Measurements from ENCODE around the gene SH3BGRL.
"Not testable (repeated sequence)": the region's sequence is repeated elsewhere in the genome, so short reads cannot be mapped to it uniquely, and the experiment has no call there.

The SH3BGRL gene

GRCh38 chrX:81259714-81260395 lies 58.0 kb downstream of the SH3BGRL start:
- no peak for DNase-seq

DNA sequence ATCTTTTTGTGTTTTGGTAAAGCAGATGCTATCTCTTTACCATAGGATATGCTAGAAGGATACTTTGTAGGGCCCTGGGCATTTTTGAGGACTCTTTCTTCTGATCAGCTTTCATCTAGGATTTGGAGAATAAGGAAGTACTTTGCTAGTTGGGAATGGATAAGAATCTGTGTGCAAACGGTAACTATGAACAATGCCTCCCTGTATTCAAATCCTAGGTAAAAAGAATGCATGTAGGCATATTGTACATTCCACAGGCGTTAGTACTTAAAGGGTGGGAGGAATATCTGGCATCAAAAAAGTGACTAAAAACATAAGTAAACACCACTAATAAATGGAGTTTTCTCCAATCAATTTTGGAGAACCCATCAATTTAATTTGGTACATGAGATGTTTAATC lies 59.7 kb downstream of the SH3BGRL start:
- DNase-seq = no peak

DNA sequence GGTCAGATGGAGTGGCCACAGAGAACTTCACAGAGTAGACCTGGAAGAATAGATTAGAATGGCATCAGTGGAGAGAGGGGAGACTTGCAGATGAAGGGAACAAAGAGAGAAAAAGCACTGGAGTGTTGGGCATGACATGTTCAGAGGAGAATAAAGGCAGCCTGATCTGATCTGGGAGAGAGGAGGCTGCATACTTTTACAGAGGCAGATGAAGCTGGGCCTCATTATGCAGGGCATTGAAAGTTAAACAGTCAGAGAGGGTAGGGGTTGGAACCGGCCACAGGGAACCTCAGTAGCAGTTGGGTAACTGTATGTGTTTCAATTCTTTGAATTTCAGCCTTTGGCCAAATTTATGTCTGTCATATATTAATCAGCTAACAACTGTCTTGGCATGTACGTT lies 61.2 kb downstream of the SH3BGRL start:
- DNase-seq = no peak

- no peak for DNase-seq
Measured at GRCh38 chrX:81278616-81279015, 76.7 kb downstream of the SH3BGRL start.

- DNase-seq = no peak
Measured at GRCh38 chrX:81280148-81280547, 78.2 kb downstream of the SH3BGRL start.

DNA sequence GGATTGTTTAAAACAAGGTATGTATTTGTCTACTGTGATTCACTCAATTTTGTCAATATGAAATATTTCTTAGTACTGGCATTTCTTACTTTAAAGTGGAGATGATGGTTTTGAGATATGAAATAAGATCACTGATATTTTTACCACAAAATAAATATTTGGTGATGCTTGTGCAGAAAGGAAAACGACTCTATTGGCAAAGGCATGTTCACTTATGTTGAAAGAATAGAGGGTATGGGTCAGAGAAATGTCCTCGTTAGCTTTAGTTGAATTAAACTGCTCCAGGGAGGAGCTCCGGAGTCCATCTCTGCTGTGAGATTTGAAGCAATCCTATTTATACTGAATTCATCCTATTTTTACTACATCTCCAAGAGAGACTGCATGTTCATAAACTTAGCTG lies 84.2 kb downstream of the SH3BGRL start:
- DNase-seq = no peak

DNA sequence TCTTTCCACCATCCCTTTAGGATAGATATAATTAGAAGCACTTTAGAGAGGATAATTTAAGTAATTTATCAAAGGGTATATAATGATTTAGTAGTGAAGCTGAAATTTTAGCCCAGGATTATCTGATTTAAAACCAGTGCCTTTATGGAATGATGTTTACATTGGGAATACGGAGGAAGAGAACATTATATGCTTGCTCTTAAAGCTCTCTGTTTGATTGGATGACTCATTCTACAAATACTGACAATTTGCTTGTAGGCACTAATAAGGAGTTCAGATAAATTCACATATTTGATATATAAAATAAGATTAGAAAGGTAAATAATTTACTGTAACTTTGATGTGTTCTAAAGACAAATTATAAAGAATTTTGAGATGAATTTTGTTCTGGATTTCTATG lies 84.7 kb downstream of the SH3BGRL start:
- no peak for DNase-seq

DNA sequence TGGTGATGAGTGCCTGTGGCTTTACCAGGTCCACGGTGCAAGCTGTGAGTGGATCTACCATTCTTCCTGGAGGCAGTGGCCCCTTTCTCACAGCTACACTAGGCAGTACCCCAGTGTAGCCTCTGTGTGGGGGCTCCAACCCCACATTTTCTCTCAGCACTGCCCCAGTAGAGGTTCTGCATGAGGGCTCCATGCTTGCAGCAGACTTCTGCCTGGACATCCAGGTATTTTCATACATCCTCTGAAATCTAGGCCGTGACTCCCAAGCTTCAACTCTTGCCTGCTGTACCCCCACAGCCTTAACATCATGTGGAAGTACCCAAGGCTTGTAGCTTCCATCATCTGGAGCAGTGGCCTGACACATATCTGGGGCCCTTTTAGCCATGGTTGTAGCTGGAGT lies 90.1 kb downstream of the SH3BGRL start:
- DNase-seq = no peak

- no peak for DNase-seq
Measured at GRCh38 chrX:81294101-81294500, 92.2 kb downstream of the SH3BGRL start.

- no peak for DNase-seq
Measured at GRCh38 chrX:81301877-81302276, 100.0 kb downstream of the SH3BGRL start.

DNA sequence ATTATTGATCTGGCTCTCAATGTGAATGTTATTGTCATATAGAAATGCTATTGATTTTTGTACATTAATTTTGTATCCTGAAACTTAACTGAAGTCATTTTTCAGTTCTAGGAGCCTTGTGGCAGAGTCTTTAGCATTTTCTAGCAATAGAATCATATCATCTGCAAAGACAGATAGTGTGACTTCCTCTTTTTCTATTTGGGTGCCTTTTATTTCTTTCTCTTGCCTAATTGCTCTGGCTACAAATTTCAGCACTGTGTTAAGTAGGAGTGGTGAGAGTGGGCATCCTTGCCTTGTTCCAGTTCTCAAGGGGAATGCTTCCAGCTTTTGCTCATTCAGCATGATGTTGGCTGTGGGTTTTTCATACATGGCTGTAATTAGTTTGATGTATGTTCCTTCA lies 102.7 kb downstream of the SH3BGRL start:
- DNase-seq = no peak

DNA sequence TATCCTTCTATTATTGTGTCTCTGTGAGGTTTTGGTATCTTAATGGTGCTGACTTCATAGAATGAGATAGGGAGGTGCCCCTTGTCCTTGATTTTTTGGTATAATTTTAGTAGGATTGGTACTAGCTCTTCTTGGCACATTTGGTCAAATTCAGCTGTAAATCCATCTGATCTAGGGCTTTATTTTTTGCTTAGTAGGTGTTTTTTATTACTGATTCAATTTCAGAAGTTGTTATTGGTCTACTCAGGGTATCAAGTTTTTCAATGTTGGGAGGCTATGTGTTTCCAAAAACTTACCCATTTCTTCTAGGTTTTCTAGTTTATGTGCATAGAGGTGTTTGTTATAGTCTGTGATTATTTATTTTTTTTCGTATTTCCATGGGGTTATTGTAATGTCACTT lies 103.3 kb downstream of the SH3BGRL start:
- DNase-seq = no peak

GRCh38 chrX:81308086-81308829 lies 106.4 kb downstream of the SH3BGRL start:
- DNase-seq = no peak

DNA sequence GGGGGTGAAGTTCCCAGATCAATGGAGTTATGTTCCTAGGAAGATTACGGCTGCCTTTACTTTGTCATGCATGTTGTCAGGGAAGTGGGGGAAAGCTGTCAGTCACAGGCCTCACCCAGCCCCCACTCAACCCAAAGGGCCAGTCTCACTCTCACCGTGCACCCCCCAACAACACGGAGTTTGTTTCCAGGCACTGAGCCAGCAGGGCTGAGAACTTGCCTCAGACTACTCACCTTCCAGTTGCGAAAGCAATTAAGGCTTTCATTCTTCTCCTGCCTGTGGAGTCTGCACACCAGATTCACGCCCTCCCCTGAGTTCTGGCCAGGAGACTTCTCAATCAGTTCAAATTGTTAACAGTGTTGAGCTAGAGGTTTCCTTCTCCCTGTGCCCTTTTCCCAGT lies 114.3 kb downstream of the SH3BGRL start:
- no peak for DNase-seq

DNA sequence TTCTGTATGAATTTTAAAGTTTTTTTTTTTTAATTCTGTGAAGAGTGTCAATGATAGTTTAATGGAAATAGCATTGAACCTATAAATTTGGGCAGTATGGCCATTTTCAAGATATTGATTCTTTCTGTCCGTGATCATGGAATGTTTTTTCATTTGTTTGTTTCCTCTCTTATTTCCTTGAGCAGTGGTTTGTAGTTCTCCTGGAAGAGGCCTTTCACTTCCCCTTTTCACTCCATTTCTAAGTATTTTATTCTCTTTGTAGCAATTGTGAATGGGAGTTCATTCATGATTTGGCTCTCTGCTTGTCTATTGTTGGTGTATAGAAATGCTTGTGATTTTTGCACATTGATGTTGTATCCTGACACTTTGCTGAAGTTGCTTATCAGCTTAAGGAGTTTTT lies 129.8 kb downstream of the SH3BGRL start:
- DNase-seq = not testable (repeated sequence)

DNA sequence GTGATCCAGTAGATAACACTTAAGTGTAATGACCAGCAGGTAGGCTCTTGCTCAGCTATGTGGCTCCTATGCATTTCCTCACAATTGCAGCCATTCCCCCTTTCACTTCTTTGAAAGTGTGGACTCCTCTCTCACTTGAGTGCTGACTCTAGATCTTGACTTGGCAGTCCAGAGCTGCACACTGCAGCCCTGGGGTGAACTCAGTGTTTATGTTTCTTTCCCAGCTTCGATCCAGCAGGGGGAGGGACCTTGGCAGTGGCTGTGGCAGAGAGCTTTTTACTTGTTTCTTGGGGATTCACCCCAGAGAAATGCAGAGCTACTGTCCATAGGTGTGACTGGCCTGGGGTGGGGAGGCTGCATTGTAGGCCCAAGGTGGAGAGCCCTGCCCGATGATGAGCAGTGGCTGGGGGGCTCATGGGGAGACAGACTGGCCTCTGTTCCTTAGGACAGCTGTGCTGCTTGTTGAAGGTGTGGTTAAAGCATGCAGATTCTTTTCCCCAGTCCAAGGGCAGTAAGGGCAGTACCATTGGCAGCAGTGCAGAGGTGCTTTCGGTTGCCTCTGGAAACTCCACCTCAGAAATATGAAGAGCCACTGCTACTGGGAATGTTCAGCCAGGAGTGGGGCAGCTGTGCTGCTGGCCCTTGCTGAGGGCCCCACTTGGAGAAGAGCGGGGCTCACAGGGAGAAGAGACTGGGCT lies 134.7 kb downstream of the SH3BGRL start:
- no peak for DNase-seq

DNA sequence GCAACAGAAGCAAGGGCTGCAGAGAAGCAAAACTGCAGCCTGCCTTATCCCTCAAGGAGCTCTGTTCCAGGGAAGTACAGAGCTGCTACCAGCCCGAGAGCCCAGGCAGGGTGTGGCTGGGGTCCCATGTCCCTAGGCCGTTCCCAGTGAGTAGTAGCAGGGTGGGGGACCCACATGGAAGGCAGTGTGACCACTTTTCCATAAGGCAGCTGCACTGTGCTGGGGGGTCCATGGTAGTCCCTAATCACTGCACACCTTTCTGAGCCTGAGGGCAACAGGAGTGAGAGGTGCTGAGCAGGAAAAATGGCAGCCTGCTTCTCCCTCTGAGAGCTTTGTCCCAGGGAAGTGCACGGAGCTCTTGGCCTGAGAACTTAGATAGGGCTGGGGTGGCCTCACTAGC lies 135.9 kb downstream of the SH3BGRL start:
- no peak for DNase-seq

DNA sequence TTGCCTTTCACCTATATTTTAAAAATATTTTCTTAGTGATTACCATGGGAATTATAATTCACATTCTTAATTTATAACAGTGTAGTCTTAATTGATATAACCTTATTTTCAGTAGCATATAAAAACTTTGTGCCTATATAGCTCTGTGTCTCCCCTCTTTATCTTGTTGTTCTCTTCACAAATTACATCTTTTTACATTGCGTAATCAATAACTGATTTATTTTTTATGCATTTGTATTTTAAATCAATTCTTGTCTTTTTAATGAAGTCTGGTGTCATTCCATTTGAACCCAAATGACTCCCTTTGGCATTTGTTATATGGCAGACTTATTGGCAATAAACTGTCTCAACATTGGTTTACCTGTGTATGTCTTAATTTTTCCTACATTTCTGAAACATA lies 137.0 kb downstream of the SH3BGRL start:
- no peak for DNase-seq

- not testable (repeated sequence) for DNase-seq
Measured at GRCh38 chrX:81345296-81345695, 143.4 kb downstream of the SH3BGRL start.
